Activated B cell treated with CpG ODN at 0.5 μM for 24 hours (primary cell): Measurements from ENCODE around the gene RNF212. TPM values are rescaled to one million over a fixed set of nuclear protein-coding genes. Genes with fewer than 3 reads are reported as not detected.

ENCODE experiments used
- ATAC-seq: fragments of 200-7000 bp; cut with Tn5 transposase; one replicate; pipeline ENCODE4 v1.10.0; 2021; ENCODE audit warnings: low read depth, mild to moderate bottlenecking, moderate library complexity
- CTCF ChIA-PET: fragments of 350-600 bp; sonication (Branson Sonifier 250); formaldehyde crosslinking; loops from one replicate; lab custom pipeline; 2021; ENCODE audit warnings: antibody characterized with exemption; lab: Charles Lee
- POLR2A ChIA-PET: fragments of 350-600 bp; sonication (Branson Sonifier 250); formaldehyde crosslinking; loops from one replicate; lab custom pipeline; 2021; ENCODE audit warnings: antibody characterized with exemption; lab: Charles Lee
- DNase-seq: peaks from one replicate; pipeline ENCODE4 v3.0.0; 2022
- H3K27ac Mint-ChIP-seq: one replicate; pipeline ENCODE4 v1.8.0; 2020; ENCODE audit warnings: mixed read lengths
- H3K27me3 Mint-ChIP-seq: one replicate; pipeline ENCODE4 v1.8.0; 2021; ENCODE audit warnings: mixed read lengths
- H3K36me3 Mint-ChIP-seq: one replicate; pipeline ENCODE4 v1.8.0; 2021; ENCODE audit warnings: low read depth, mixed read lengths
- H3K4me1 Mint-ChIP-seq: one replicate; pipeline ENCODE4 v1.8.0; 2021; ENCODE audit warnings: mixed read lengths
- H3K4me3 Mint-ChIP-seq: one replicate; pipeline ENCODE4 v1.8.0; 2020; ENCODE audit warnings: mild to moderate bottlenecking, mixed read lengths
- H3K9me3 Mint-ChIP-seq: one replicate; pipeline ENCODE4 v1.8.0; 2020; ENCODE audit warnings: mixed read lengths
- intact Hi-C: fragments of 100-400 bp; cut with micrococcal nuclease; formaldehyde crosslinking; loops from one replicate; pipeline ENCODE4 v1.15.1; 2024
- total RNA-seq: library from RNA; stranded (reverse); gene quantifications from 2 replicates; pipeline ENCODE4 v1.2.3, GENCODE V29; 2022
- TF ChIP-seq, protein P1 (sequence below): fragments of 200-600 bp; IDR thresholded peaks from one replicate; pipeline ENCODE4 v1.8.0; 2022; ENCODE audit warnings: antibody characterized with exemption, mild to moderate bottlenecking

RNF212 gene
- total RNA-seq, 1 donor from 2014 or later, result 2.4 TPM

DNA sequence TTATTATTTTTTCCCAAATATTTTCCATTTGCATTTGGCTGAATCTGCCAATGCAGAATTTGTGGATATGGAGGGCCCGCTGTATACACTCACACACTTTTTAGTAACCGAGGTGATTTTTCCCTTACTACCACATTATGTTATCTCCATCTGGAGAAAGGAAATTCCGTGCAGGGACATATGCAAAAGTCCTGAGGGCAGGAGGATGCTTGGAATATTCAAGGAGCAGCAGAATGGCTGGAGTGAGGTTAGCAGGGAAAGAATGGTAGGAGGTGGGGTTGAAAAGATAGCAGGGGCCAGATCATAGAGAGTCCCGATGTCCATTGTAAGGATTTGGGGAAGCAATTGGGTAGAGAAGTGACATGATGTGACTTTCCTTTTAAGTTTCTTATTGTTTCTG lies 11.5 kb upstream of the RNF212 start:
- ChIA-PET POLR2A (no interaction called here), CTCF (no interaction called here)
- Mint-ChIP-seq H3K9me3 (no peaks in the 10 kb centered on the region), H3K27ac (no peak overlapping the region), H3K4me1 (no peaks in the 10 kb centered on the region), H3K27me3 (peaks cover 3% of the 10 kb centered on the region), H3K4me3 (no peak overlapping the region), H3K36me3 (no peaks in the 10 kb centered on the region)
- ATAC-seq (no peak), DNase-seq (no peak)
- TF ChIP-seq, protein P1, sequence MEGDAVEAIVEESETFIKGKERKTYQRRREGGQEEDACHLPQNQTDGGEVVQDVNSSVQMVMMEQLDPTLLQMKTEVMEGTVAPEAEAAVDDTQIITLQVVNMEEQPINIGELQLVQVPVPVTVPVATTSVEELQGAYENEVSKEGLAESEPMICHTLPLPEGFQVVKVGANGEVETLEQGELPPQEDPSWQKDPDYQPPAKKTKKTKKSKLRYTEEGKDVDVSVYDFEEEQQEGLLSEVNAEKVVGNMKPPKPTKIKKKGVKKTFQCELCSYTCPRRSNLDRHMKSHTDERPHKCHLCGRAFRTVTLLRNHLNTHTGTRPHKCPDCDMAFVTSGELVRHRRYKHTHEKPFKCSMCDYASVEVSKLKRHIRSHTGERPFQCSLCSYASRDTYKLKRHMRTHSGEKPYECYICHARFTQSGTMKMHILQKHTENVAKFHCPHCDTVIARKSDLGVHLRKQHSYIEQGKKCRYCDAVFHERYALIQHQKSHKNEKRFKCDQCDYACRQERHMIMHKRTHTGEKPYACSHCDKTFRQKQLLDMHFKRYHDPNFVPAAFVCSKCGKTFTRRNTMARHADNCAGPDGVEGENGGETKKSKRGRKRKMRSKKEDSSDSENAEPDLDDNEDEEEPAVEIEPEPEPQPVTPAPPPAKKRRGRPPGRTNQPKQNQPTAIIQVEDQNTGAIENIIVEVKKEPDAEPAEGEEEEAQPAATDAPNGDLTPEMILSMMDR, result no peak
- intact Hi-C loops, result loop anchor here (5.0 kb wide), 1 partner anchor 53 kb away; no protein-coding TSS in a partner anchor

DNA sequence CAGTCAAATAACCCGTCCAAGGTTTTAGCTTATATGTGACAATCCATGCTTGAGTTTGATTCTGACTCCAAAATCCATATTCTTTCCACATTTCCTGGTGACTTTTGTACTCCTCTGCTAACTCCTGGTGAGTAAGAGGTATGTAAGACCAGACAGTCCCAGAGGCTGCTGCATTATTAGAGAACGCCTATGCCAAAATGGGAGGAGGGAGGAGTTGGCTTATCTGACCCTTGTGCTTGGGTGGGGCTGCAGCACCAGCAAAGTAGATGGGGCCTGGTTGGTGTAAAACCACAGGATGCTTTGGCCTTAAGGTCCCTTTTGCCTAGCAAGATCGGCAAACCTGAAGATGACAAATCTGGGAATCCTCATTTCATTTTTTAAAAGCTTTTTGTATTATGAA lies 9.1 kb upstream of the RNF212 start:
- POLR2A ChIA-PET, result no interaction called here

DNA sequence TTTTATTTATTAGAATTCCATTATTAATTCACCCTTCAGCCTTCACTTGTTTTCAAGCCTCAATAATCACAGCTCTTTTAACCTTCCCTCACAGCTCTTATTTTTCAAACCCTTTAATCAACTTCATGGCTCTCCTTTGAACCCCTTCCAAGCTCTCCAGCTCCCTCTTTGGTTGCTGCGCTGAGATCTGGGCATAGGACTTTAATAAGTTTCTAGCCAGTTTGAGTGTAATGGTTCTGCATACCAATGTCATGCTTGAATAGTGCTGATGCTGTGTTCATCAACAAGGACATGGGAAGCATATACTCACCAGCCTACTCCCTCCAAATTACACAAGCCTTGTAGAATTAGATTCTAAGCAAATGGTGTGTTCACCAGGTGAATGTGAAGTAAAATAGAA lies 3.5 kb upstream of the RNF212 start:
- intact Hi-C loops, result no loop called here
- ChIA-PET CTCF (no interaction called here), POLR2A (no interaction called here)
- no peaks in the 10 kb centered on the region for H3K36me3 Mint-ChIP-seq
- no peaks in the 10 kb centered on the region for H3K9me3 Mint-ChIP-seq
- no peak overlapping the region for H3K27ac Mint-ChIP-seq
- H3K27me3 Mint-ChIP-seq, result peaks cover 19% of the 10 kb centered on the region
- no peak for ATAC-seq
- H3K4me3 Mint-ChIP-seq, result no peak overlapping the region
- no peak for DNase-seq
- TF ChIP-seq, protein P1, result no peak
- H3K4me1 Mint-ChIP-seq, result no peaks in the 10 kb centered on the region

More for the DNA sequence above, 9.1 kb upstream of the RNF212 start:
- ATAC-seq, result no peak
- Mint-ChIP-seq H3K27me3 (peaks cover 9% of the 10 kb centered on the region), H3K36me3 (no peaks in the 10 kb centered on the region), H3K4me3 (no peak overlapping the region), H3K27ac (no peak overlapping the region), H3K9me3 (no peaks in the 10 kb centered on the region), H3K4me1 (no peaks in the 10 kb centered on the region)
- no peak for DNase-seq
- TF ChIP-seq, protein P1, result no peak
- CTCF ChIA-PET, result interaction anchor here (1.1 kb wide), 1 partner anchor 9 kb away, joined by 4 read pairs; no protein-coding TSS in a partner anchor
- intact Hi-C loops, result loop anchor here (5.0 kb wide), 1 partner anchor 50 kb away; no protein-coding TSS in a partner anchor

DNA sequence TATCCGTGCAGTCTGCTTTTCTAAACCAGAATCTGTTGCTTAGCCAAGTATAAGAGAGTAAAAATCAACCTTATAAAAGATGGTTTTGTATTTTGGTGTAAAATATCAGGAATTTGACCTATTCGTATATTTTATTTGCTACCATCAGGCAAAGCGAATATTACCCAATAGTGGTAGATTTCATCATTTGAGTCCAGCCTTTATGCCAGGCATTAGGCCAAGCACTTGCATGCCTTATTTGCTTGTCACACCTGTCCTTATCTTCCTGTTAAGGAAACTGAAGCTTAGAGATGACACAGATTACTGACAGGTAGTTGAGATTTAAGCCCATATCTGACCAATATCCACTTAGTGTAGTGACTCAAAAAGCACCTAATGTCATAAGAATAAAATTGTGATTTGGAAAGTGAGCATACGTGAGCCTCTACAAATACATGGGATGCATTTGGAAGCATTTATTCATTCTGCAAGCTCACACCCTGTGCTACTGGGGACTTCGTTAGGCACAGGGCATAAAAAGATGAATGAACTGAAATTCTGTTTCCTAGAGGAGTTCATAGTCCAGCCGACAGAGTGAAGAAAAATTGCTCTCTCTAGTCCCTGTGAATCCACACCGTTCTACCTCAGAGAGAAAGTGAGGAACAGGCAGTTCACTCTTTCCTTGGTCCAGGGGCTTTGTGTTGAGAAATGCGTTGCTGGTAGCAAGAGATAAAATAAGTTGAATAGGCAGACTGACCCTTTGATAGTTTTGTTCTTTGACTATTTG lies 2.3 kb upstream of the RNF212 start:
- no peak overlapping the region for H3K27ac Mint-ChIP-seq
- CTCF ChIA-PET, result no interaction called here
- no peaks in the 10 kb centered on the region for H3K4me1 Mint-ChIP-seq
- H3K27me3 Mint-ChIP-seq, result peaks cover 27% of the 10 kb centered on the region
- ATAC-seq (no peak), DNase-seq (no peak)
- TF ChIP-seq, protein P1, result no peak
- H3K36me3 Mint-ChIP-seq, result no peaks in the 10 kb centered on the region
- intact Hi-C loops, result no loop called here
- POLR2A ChIA-PET, result no interaction called here
- H3K9me3 Mint-ChIP-seq, result no peaks in the 10 kb centered on the region
- no peak overlapping the region for H3K4me3 Mint-ChIP-seq

DNA sequence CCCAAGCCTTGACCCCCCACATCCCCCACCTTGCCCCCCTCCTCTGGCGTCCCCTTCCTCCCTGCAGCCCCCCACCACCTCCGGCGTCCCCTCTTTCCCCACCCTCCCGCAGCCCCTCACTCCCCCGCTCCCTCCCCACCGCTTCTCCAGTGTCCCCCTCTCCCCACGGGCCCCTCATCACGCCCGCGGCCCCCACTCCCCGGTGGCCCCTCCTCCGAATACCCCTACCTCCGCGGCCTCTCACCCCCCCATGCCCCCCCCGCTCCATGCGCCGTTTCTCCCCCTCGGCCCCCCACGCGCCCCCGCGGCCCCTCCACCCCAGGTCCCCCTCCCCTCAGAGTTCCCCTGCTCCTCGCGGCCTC lies 562 bp downstream of the RNF212 start:
- ChIA-PET POLR2A (interaction anchor here (0.8 kb wide), 1 partner anchor 88 kb away, joined by 3 read pairs; no protein-coding TSS in a partner anchor), CTCF (no interaction called here)
- H3K4me1 Mint-ChIP-seq, result no peaks in the 10 kb centered on the region
- intact Hi-C loops, result no loop called here
- H3K4me3 Mint-ChIP-seq, result no peak overlapping the region
- DNase-seq (no peak), ATAC-seq (no peak)
- H3K27ac Mint-ChIP-seq, result no peak overlapping the region
- H3K36me3 Mint-ChIP-seq, result no peaks in the 10 kb centered on the region
- H3K9me3 Mint-ChIP-seq, result no peaks in the 10 kb centered on the region
- peaks cover 29% of the 10 kb centered on the region for H3K27me3 Mint-ChIP-seq
- TF ChIP-seq, protein P1, result no peak
